Endothelial cell of umbilical vein (primary cell): ENCODE data around the gene ARRDC1. TPM values are rescaled to one million over a fixed set of nuclear protein-coding genes. Genes with fewer than 3 reads are reported as not detected.

Source experiments
- BruUV-seq: library from RNA; stranded (reverse); fragments of 400-500 nt; replicated peaks from 2 replicates; lab custom pipeline; 2021; lab: Mats Ljungman, UMichigan
- CTCF ChIA-PET: fragments of 300-600, 350-600 bp; sonication (Branson Sonifier 250); formaldehyde crosslinking; loops from one replicate; lab custom pipeline; 2021; ENCODE audit warnings: antibody characterized with exemption, inconsistent platforms; lab: Charles Lee
- POLR2A ChIA-PET: fragments of 300-600, 350-600 bp; sonication (Branson Sonifier 250); formaldehyde crosslinking; loops from one replicate; lab custom pipeline; 2021; ENCODE audit warnings: antibody characterized with exemption, inconsistent platforms; lab: Charles Lee
- DNase-seq: peaks from one replicate; pipeline ENCODE4 v3.0.0-alpha.2; 2011; ENCODE audit warnings: low read depth, low spot score
- FAIRE-seq: peaks from 2 replicates; lab custom pipeline; 2011; peaks lifted over from hg19 to GRCh38; lab: Jason Lieb, UNC
- H2AFZ ChIP-seq: 2 replicates; pipeline ENCODE4 v1.6.0; 2012; ENCODE audit warnings: low read depth, low read length, control low read depth, inconsistent platforms
- H3K27ac ChIP-seq: 2 replicates; pipeline ENCODE4 v1.5.1; 2011; ENCODE audit warnings: low read depth, mild to moderate bottlenecking, control low read depth, low read length, moderate library complexity; ENCODE audit not compliant: insufficient read depth
- H3K27me3 ChIP-seq, 2 experiments: 2 replicates each; pipeline versions ENCODE4 v1.6.0 to v1.6.1; 2011; ENCODE audit warnings: low read length in 2 of 2, mixed read lengths in 1 of 2; ENCODE audit not compliant: control insufficient read depth in 2 of 2, insufficient read depth in 2 of 2
- H3K36me3 ChIP-seq, 2 experiments: 2 replicates in 1 of 2; 3 replicates in 1 of 2; pipeline ENCODE4 v1.5.1; 2011; ENCODE audit warnings: low read length in 2 of 2, mild to moderate bottlenecking in 1 of 2, moderate library complexity in 1 of 2; ENCODE audit not compliant: control insufficient read depth in 2 of 2, insufficient read depth in 2 of 2; ENCODE audit errors: extremely low read depth in 1 of 2
- H3K4me1 ChIP-seq: 3 replicates; pipeline ENCODE4 v1.5.1; 2011; ENCODE audit warnings: mild to moderate bottlenecking, low read length; ENCODE audit not compliant: control insufficient read depth, insufficient read depth; ENCODE audit errors: extremely low read depth
- H3K4me2 ChIP-seq: 2 replicates; pipeline ENCODE4 v1.6.1; 2011; ENCODE audit warnings: low read length, control low read depth, mixed read lengths; ENCODE audit not compliant: insufficient read depth
- H3K4me3 ChIP-seq, 3 experiments: fragments of 200-600 bp in 1 of 3; sonication (generic), shearing (Covaris generic) in 1 of 3; replicated peaks in 1 of 3; 2 replicates each; pipeline ENCODE4 v1.5.1; 2011 to 2016; ENCODE audit warnings: control low read depth in 3 of 3, low read length in 3 of 3, mild to moderate bottlenecking in 2 of 3, inconsistent platforms in 1 of 3, low read depth in 1 of 3, moderate library complexity in 1 of 3; ENCODE audit not compliant: insufficient read depth in 1 of 3
- H3K79me2 ChIP-seq: 2 replicates; pipeline ENCODE4 v1.6.0; 2012; ENCODE audit warnings: low read length, inconsistent platforms; ENCODE audit not compliant: control insufficient read depth, insufficient read depth
- H3K9ac ChIP-seq: replicated peaks from 2 replicates; pipeline ENCODE3; 2011; ENCODE audit warnings: low read length, control low read depth; ENCODE audit not compliant: insufficient read depth; ENCODE audit errors: extremely low read depth
- H3K9me1 ChIP-seq: replicated peaks from 3 replicates; pipeline ENCODE4 v1.6.0; 2011; ENCODE audit warnings: mild to moderate bottlenecking, low read length; ENCODE audit not compliant: control insufficient read depth, insufficient read depth; ENCODE audit errors: extremely low read depth
- H3K9me3 ChIP-seq: replicated peaks from 2 replicates; pipeline ENCODE4 v1.5.1; 2012; ENCODE audit warnings: low read length, inconsistent platforms; ENCODE audit not compliant: control insufficient read depth, insufficient read depth
- H4K20me1 ChIP-seq: replicated peaks from 2 replicates; pipeline ENCODE3; 2011; ENCODE audit warnings: mild to moderate bottlenecking, low read length; ENCODE audit not compliant: control insufficient read depth, insufficient read depth; ENCODE audit errors: extremely low read depth
- EZH2 ChIP-seq: IDR thresholded peaks from 2 replicates; pipeline ENCODE4 v1.6.1; 2012; ENCODE audit warnings: borderline replicate concordance, low read depth, mild to moderate bottlenecking, moderate library complexity, low read length, inconsistent platforms; ENCODE audit not compliant: severe bottlenecking
- FOS ChIP-seq: IDR thresholded peaks from 2 replicates; pipeline ENCODE4 v1.6.1; 2011; ENCODE audit warnings: mild to moderate bottlenecking, low read length, moderate library complexity, borderline replicate concordance; ENCODE audit not compliant: insufficient read depth
- JUN ChIP-seq: IDR thresholded peaks from 2 replicates; pipeline ENCODE4 v1.6.1; 2011; ENCODE audit warnings: borderline replicate concordance, low read depth; ENCODE audit not compliant: insufficient read length, insufficient read depth
- MYC ChIP-seq: IDR thresholded peaks from one replicate; pipeline ENCODE4 v1.6.1; 2011; ENCODE audit warnings: mild to moderate bottlenecking, low read depth, low read length
- POLR2A ChIP-seq: IDR thresholded peaks from 2 replicates; pipeline ENCODE4 v1.6.1; 2012; ENCODE audit warnings: low read depth, mild to moderate bottlenecking, control low read depth, low read length
- POLR2AphosphoS5 ChIP-seq: IDR thresholded peaks from 2 replicates; pipeline ENCODE4 v1.6.1; 2012; ENCODE audit warnings: low read depth, mild to moderate bottlenecking, control low read depth, low read length, moderate library complexity; ENCODE audit not compliant: insufficient read depth
- dilution Hi-C: fragments of 300-500 bp; cut with MboI; formaldehyde crosslinking; loops from one replicate; pipeline ENCODE4 v1.15.0; 2019; ENCODE audit warnings: low sequenced_read_pairs; ENCODE audit not compliant: extremely low pct_ligation_motif_present
- intact Hi-C: fragments of 100-400 bp; cut with micrococcal nuclease; formaldehyde crosslinking; loops from one replicate; pipeline ENCODE4 v1.10.0; 2022
- polyA plus RNA-seq, 4 experiments: library from polyadenylated mRNA; depleted of rRNA in 3 of 4; stranded (reverse) in 3 of 4; unstranded in 1 of 4; fragments of >200 nt; gene quantifications; 2 replicates each; pipeline versions ENCODE4 v1.2.1 to v1.2.3, GENCODE V29; 2011 to 2012; ENCODE audit warnings: missing spikeins in 1 of 4
- total RNA-seq: library from RNA; stranded (reverse); gene quantifications from 2 replicates; pipeline ENCODE4 v1.2.3, GENCODE V29; 2021
- TF ChIP-seq, protein P1 (sequence below), 2 donors: IDR thresholded peaks; 1 replicate in 1 of 2; 2 replicates in 1 of 2; pipeline ENCODE4 v1.5.1; 2011; ENCODE audit warnings: low read length in 2 of 2, mild to moderate bottlenecking in 2 of 2, moderate library complexity in 2 of 2, control low read depth in 1 of 2, inconsistent platforms in 1 of 2, low read depth in 1 of 2; ENCODE audit not compliant: insufficient read depth in 1 of 2; ENCODE audit errors: extremely low read depth in 1 of 2

ARRDC1 gene
- total and polyA plus RNA-seq, 2 donors (not counting 3 experiments of a cell fraction or from before 2014, with no cell fraction given) = 22.5 to 51.0 TPM

DNA sequence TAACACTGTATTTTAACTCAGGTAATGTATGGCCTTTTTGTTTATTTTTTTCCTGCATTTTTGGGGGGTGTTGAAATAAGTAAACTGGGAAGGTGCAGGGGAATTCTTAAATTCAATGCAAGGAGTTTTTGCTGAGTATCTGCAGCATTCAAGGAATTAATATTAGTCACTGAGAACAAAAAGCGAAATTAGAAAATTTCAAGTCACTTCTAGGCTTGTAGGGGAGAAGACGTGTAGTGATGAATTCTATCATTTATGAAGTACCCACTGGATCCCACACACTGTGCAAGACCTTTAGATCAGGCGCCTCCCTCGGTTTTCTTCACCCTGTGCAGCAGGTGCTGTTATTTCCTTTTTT is 14.5 kb downstream of the ARRDC1 start:
- peak overlapping the region; percentile 89 for H3K4me2 ChIP-seq
- H2AFZ ChIP-seq = no peak overlapping the region
- H3K9me1 ChIP-seq = no peaks in the 10 kb centered on the region
- peak overlapping the region; percentile 48 for H3K9ac ChIP-seq
- H3K9me3 ChIP-seq = no peaks in the 10 kb centered on the region
- peaks cover 0 to 8% of the 10 kb centered on the region in 2 experiments for H3K36me3 ChIP-seq
- no peak for TF ChIP-seq EZH2
- no peak for TF ChIP-seq JUN
- no peak for TF ChIP-seq POLR2A
- no peak for TF ChIP-seq MYC
- TF ChIP-seq POLR2AphosphoS5 = no peak
- no peak for TF ChIP-seq FOS
- TF ChIP-seq, protein P1, sequence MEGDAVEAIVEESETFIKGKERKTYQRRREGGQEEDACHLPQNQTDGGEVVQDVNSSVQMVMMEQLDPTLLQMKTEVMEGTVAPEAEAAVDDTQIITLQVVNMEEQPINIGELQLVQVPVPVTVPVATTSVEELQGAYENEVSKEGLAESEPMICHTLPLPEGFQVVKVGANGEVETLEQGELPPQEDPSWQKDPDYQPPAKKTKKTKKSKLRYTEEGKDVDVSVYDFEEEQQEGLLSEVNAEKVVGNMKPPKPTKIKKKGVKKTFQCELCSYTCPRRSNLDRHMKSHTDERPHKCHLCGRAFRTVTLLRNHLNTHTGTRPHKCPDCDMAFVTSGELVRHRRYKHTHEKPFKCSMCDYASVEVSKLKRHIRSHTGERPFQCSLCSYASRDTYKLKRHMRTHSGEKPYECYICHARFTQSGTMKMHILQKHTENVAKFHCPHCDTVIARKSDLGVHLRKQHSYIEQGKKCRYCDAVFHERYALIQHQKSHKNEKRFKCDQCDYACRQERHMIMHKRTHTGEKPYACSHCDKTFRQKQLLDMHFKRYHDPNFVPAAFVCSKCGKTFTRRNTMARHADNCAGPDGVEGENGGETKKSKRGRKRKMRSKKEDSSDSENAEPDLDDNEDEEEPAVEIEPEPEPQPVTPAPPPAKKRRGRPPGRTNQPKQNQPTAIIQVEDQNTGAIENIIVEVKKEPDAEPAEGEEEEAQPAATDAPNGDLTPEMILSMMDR (IDR thresholded peaks at IDR 0.05; ENCODE audit: extremely low read depth in 1 of 2, insufficient read depth in 1 of 2, low read depth in 1 of 2, low read length in 2 of 2) = no peak
- no TSS peak for BruUV-seq
- FAIRE-seq (no peak), DNase-seq (no peak)
- H3K4me1 ChIP-seq = peaks cover 22% of the 10 kb centered on the region
- H3K4me3 ChIP-seq = peak overlapping the region; percentile 42 to 82 (median 73)
- dilution Hi-C loops = no loop called here
- no peaks in the 10 kb centered on the region for H4K20me1 ChIP-seq
- intact Hi-C loops = loop anchor here (5.0 kb wide), 1 partner anchor 52 kb away; no protein-coding TSS in a partner anchor
- H3K27ac ChIP-seq = no peak overlapping the region
- no peaks in the 10 kb centered on the region for H3K27me3 ChIP-seq
- CTCF ChIA-PET = interaction anchor here (0.8 to 1.7 kb wide), 4 partner anchors 13 to 75 kb away, joined by 3 to 10 read pairs (median 4); no protein-coding TSS in a partner anchor
- peaks cover 72% of the 10 kb centered on the region for H3K79me2 ChIP-seq
- POLR2A ChIA-PET = no interaction called here
